Mucosa of rectum (tissue), 2 donors: ENCODE data around the gene ULK4.
"Not testable (repeated sequence)": the region's sequence is repeated elsewhere in the genome, so short reads cannot be mapped to it uniquely, and the experiment has no call there.

Experiments used
- H3K27ac ChIP-seq, 2 donors: one replicate each; pipeline ENCODE4 v1.7.0; 2013; ENCODE audit warnings: inconsistent platforms in 2 of 2, low read depth in 2 of 2, low read length in 2 of 2
- H3K27me3 ChIP-seq, 2 donors: one replicate each; pipeline ENCODE4 v1.7.0; 2013; ENCODE audit warnings: low read length in 2 of 2; ENCODE audit not compliant: control insufficient read depth in 2 of 2, insufficient read depth in 2 of 2
- H3K36me3 ChIP-seq, 2 donors: one replicate each; pipeline ENCODE4 v1.7.0; 2013; ENCODE audit warnings: low read length in 2 of 2; ENCODE audit not compliant: control insufficient read depth in 2 of 2, insufficient read depth in 2 of 2
- H3K4me1 ChIP-seq, 2 donors: one replicate each; pipeline ENCODE4 v1.7.0; 2013; ENCODE audit warnings: low read length in 2 of 2, mild to moderate bottlenecking in 1 of 2; ENCODE audit not compliant: control insufficient read depth in 2 of 2, insufficient read depth in 2 of 2
- H3K4me3 ChIP-seq, 2 donors: one replicate each; pipeline ENCODE4 v1.7.0; 2013; ENCODE audit warnings: low read length in 2 of 2
- H3K9ac ChIP-seq, 2 donors: one replicate each; pipeline ENCODE4 v1.7.0; 2013; ENCODE audit warnings: low read length in 2 of 2, low read depth in 1 of 2, mild to moderate bottlenecking in 1 of 2
- H3K9me3 ChIP-seq, 2 donors: one replicate each; pipeline ENCODE4 v1.7.0; 2013; ENCODE audit warnings: low read length in 2 of 2; ENCODE audit not compliant: control insufficient read depth in 2 of 2
- donor health status: healthy.
- donor health status: Normal muscosa, but diverticular disease.

The ULK4 gene

DNA sequence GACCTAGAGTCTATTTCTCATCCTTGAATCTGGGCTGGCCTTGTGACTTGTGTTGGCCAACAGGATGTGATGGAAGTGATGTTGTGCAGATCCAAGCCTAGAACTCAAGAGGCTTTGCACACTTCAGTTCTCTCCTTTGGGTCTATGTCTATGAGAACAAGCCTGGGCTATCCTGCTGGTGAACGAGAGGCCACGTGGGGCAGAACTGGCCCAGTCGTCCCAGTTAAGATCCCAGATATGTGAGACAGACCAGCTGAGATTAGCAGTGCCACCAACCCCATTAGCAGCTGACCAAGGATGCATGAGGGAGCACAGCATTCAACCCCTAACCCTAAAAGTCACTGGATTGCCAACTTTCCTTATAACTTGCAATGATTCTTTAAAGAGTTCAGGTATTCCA is 662.9 kb downstream of the ULK4 start:
- no peaks in the 10 kb centered on the region for H3K4me1 ChIP-seq
- no peak overlapping the region for H3K9ac ChIP-seq
- no peaks in the 10 kb centered on the region for H3K36me3 ChIP-seq
- H3K4me3 ChIP-seq: no peak overlapping the region
- H3K27me3 ChIP-seq: no peaks in the 10 kb centered on the region
- no peaks in the 10 kb centered on the region for H3K9me3 ChIP-seq
- no peak overlapping the region for H3K27ac ChIP-seq

DNA sequence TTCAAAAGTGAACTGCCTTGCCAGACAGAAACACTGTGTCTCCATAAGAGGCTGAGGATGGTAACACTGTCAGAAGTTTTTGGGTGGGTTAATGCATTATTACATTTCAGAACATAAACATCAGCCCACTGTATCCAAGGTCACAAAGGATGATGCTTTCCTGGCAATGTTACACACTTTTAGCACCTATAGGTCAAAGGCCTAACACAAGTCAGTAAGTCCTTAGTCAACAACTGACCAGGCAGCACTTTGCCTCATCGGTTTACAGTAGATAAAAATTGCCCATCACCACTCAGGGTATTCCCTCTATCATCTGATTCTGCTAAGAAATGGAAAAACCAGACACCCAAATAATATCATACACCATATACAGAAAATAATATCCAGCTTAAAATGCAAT is 664.2 kb downstream of the ULK4 start:
- Histone ChIP-seq H3K4me3 (no peak overlapping the region), H3K27ac (no peak overlapping the region), H3K9me3 (no peaks in the 10 kb centered on the region), H3K27me3 (no peaks in the 10 kb centered on the region), H3K4me1 (no peaks in the 10 kb centered on the region), H3K9ac (no peak overlapping the region), H3K36me3 (no peaks in the 10 kb centered on the region)

DNA sequence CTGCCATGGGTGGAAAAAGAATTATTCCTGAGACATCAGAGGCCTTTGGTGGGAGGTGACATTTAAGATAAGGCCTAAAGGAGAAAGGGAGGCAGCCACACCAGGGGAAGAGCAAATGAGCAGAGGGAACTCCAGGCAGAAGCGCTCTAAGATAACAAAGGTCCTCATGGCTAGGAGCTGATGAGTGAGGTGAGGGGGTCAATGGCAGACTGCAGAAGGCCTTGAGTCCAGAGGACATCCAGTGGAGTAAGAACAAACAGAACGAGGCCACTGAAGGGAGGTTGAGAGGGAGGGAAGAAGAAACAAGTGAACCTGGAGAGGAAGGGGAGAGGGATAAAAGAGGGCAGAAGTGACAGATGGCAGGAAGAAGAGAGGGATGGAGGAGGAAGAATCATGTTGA is 665.3 kb downstream of the ULK4 start:
- Histone ChIP-seq H3K9ac (no peak overlapping the region), H3K27me3 (no peaks in the 10 kb centered on the region), H3K4me1 (no peaks in the 10 kb centered on the region), H3K36me3 (no peaks in the 10 kb centered on the region), H3K9me3 (no peaks in the 10 kb centered on the region), H3K27ac (no peak overlapping the region), H3K4me3 (no peak overlapping the region)

DNA sequence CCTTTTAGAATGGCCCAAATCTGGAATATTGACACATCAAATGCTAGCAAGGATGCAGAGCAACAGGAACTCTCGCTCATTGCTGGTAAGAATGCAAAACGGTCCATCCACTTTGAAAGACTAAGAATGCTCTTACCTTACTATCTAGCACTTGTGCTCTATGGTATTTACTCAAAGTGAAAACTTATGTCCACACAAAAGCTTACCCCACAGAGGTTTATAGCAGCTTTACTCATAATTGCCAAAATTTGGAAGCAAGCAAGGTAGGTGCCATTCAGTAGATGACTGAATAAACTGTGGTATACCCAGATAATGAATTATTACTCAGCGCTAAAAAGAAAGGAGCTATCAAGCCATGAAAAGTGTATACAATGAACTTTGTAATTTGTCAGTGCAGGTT is 666.2 kb downstream of the ULK4 start:
- H3K4me3 ChIP-seq: no peak overlapping the region
- H3K36me3 ChIP-seq: no peaks in the 10 kb centered on the region
- no peak overlapping the region for H3K9ac ChIP-seq
- no peak overlapping the region for H3K27ac ChIP-seq
- H3K27me3 ChIP-seq: no peaks in the 10 kb centered on the region
- H3K9me3 ChIP-seq: no peaks in the 10 kb centered on the region
- no peaks in the 10 kb centered on the region for H3K4me1 ChIP-seq

DNA sequence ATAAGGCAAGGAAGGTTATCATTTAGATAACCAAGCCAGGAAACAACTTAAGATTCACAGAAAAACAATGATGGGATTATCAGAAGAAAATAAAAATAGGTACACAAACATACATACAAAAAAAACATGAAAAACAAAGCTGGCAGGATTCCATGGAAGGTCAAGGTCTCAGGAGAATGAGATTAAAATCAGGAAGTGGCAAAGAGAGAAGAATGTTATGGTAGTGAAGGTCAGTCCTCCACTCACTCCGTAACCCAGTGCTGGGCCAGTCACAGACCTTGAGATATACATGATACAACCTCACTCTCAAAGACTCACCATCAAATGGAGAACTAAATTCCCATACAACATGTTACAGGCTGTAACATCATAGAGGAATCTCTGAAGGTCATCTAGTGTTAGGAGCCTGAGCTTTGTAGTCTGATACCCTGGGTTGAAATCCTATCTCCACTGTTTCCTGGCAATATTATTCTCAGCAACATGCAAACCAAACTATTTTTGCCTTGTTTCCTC is 668.7 kb downstream of the ULK4 start:
- Histone ChIP-seq H3K27me3 (no peaks in the 10 kb centered on the region), H3K9ac (no peak overlapping the region), H3K4me1 (no peaks in the 10 kb centered on the region), H3K4me3 (no peak overlapping the region), H3K9me3 (no peaks in the 10 kb centered on the region), H3K36me3 (no peaks in the 10 kb centered on the region), H3K27ac (no peak overlapping the region)

DNA sequence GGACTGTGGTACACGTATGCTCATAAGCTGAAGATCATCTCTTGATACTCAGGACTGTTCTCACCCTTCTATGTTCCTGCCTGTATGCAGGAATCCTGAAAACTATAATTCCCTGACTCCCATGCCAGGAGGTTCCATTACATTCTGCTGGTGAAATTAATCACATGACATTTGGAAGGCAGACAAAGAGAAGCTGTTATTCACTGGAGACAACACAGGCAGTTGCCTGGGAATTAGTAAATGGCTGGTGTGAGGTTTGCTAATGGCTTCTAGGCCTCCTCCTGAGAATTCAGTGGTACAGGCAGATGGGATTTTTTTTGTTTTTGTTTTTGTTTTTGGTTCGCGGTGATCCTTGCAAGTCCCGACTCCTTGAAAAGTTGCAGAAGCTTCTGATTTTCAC is 671.2 kb downstream of the ULK4 start:
- Histone ChIP-seq H3K9ac (no peak overlapping the region), H3K27ac (no peak overlapping the region), H3K4me3 (no peak overlapping the region), H3K36me3 (no peaks in the 10 kb centered on the region), H3K27me3 (no peaks in the 10 kb centered on the region), H3K4me1 (no peaks in the 10 kb centered on the region), H3K9me3 (no peaks in the 10 kb centered on the region)

DNA sequence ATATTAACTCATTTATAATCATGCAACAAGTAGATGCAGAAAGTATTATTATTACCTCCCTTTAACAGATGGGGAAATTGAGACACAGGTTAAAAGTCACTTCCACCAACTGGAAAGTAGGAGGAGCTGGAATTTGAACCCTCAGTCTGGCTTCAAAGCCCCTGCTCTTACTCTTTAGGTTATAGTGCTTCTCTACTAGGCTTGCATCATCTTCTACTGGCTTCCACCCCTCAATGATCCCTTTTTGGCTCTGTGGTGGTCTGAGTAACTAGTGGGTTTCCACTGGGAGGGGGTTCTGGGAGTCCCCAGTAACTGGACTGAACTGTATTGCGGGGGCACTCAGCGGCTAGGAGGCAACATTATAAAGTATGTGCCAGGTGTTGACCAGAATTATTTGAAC is 671.6 kb downstream of the ULK4 start:
- H3K27me3 ChIP-seq: no peaks in the 10 kb centered on the region
- H3K36me3 ChIP-seq: no peaks in the 10 kb centered on the region
- H3K27ac ChIP-seq: no peak overlapping the region
- H3K9ac ChIP-seq: no peak overlapping the region
- no peak overlapping the region for H3K4me3 ChIP-seq
- no peaks in the 10 kb centered on the region for H3K9me3 ChIP-seq
- H3K4me1 ChIP-seq: no peaks in the 10 kb centered on the region

DNA sequence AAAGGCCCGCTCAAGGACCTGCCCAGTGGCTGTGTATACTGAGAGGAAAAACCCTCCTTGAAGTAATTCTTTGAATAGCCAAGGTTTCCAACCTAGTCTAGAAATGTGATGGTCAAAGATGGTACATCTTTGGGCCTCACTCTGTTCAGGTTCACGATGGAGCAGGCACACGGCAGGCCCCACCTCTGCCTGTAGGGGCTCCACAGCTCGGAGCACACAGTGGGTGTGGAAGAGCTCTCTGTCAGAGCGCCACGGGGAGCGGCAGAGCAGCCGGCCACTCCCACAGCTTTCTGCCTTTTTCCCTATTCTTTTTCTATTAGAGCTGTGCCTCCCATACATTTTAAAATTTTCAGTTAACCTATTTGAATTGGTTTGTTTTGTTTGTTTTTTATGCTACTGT is 673.1 kb downstream of the ULK4 start:
- H3K36me3 ChIP-seq: no peaks in the 10 kb centered on the region
- H3K9me3 ChIP-seq: no peaks in the 10 kb centered on the region
- H3K9ac ChIP-seq: no peak overlapping the region
- H3K4me3 ChIP-seq: no peak overlapping the region
- H3K27me3 ChIP-seq: no peaks in the 10 kb centered on the region
- H3K4me1 ChIP-seq: no peaks in the 10 kb centered on the region
- H3K27ac ChIP-seq: no peak overlapping the region

DNA sequence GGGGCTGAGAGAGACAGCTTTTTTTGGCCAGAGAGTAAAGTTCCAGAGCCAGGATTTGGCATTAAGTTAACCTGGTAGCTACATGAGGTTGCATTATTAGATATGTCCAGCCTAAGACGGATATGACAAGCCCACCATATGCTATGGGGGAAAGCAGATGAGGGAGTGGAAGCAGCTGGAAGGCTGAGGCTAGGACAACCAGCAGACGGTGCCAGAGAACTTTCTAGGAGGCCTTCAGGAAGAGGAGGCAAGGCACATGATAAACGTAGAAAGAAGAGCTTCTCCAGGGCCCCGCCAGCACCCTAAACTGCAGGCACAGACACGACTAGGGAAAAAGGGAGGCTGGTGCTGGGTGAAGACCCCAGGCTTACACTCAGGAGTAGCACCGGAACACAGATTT is 675.6 kb downstream of the ULK4 start:
- no peak overlapping the region for H3K4me3 ChIP-seq

DNA sequence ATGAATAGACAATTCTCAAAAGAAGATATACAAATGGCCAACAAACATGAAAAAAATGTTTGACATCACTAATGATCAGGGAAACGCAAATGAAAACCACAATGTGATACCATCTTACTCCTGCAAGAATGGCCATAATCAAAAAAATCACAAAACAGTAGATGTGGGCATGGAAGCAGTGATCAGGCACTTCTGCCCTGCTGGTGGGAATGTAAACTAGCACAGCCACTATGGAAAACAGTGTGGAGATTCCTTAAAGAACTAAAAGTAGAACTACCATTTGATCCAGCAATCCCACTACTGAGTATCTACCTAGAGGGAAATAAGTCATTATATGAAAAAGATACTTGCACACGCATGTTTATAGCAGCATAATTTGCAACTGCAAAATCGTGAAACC is 677.0 kb downstream of the ULK4 start:
- H3K36me3 ChIP-seq, H3K9ac ChIP-seq, H3K4me3 ChIP-seq, H3K27ac ChIP-seq, H3K4me1 ChIP-seq, H3K9me3 ChIP-seq, H3K27me3 ChIP-seq: not testable (repeated sequence)

More for the DNA sequence above, 675.6 kb downstream of the ULK4 start:
- Histone ChIP-seq H3K27ac (no peak overlapping the region), H3K4me1 (no peaks in the 10 kb centered on the region), H3K9ac (no peak overlapping the region), H3K9me3 (no peaks in the 10 kb centered on the region), H3K36me3 (no peaks in the 10 kb centered on the region), H3K27me3 (no peaks in the 10 kb centered on the region)

DNA sequence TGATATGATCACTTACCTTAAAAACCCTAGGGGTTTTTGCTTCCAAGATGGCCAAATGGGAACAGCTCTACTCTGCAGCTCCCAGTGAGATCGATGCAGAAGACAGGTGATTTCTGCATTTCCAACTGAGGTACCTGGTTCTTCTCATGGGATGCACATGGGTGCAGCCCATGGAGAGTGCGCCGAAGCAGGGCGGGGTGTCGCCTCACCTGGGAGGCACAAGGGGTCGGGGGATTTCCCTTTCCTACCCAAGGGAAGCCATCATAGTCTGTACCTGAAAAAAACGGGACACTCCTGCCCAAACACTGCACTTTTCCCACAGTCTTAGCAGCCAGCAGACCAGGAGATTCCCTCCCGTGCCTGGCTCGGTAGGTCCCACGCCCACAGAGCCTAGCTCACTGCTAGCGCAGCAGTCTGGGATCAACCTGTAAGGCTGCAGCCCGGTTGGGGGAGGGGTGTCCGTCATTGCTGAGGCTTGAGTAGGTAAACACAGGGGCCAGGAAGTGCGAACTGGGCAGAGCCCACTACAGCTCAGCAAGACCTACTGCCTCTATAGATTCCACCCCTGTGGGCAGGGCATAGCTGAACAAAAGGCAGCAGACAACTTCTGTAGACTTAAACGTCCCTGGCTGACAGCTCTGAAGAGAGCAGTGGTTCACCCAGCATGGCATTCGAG is 684.0 kb downstream of the ULK4 start:
- no peaks in the 10 kb centered on the region for H3K4me1 ChIP-seq
- no peak overlapping the region for H3K9ac ChIP-seq
- no peaks in the 10 kb centered on the region for H3K9me3 ChIP-seq
- no peak overlapping the region for H3K27ac ChIP-seq
- H3K4me3 ChIP-seq: no peak overlapping the region
- no peaks in the 10 kb centered on the region for H3K36me3 ChIP-seq
- no peaks in the 10 kb centered on the region for H3K27me3 ChIP-seq
